H1 (cell line): ENCODE data around the gene KLHL2. TPM values are rescaled to one million over a fixed set of nuclear protein-coding genes. Genes with fewer than 3 reads are reported as not detected.

Source experiments
- CTCF ChIA-PET: fragments of 300-600 bp; sonication (Branson Sonifier 250); formaldehyde crosslinking; loops from one replicate; lab custom pipeline; 2021; ENCODE audit not compliant: partially characterized antibody; lab: Charles Lee
- POLR2A ChIA-PET: fragments of 300-600 bp; sonication (Branson Sonifier 250); formaldehyde crosslinking; loops from one replicate; lab custom pipeline; 2021; ENCODE audit warnings: inconsistent platforms; ENCODE audit not compliant: partially characterized antibody; lab: Charles Lee
- DNase-seq, 2 experiments: peaks; one replicate each; pipeline versions ENCODE4 v3.0.0 to v3.0.0-alpha.2; 2010 to 2022; ENCODE audit warnings: low spot score in 2 of 2, low read depth in 1 of 2, mixed read lengths in 1 of 2
- FAIRE-seq: peaks from 2 replicates; lab custom pipeline; 2011; peaks lifted over from hg19 to GRCh38; lab: Jason Lieb, UNC
- H2AFZ ChIP-seq: 2 replicates; pipeline ENCODE4 v1.8.1; 2012; ENCODE audit warnings: low read length, inconsistent platforms
- H2AK5ac ChIP-seq: 2 replicates; pipeline ENCODE4 v1.6.1; 2013; ENCODE audit warnings: low read depth, low read length
- H2BK120ac ChIP-seq: replicated peaks from 2 replicates; pipeline ENCODE3; 2013; ENCODE audit warnings: low read depth, low read length, inconsistent platforms
- H2BK12ac ChIP-seq: 2 replicates; pipeline ENCODE4 v1.6.1; 2013; ENCODE audit warnings: low read depth, low read length
- H2BK15ac ChIP-seq: 2 replicates; pipeline ENCODE4 v1.6.1; 2013; ENCODE audit warnings: low read length
- H2BK20ac ChIP-seq: 2 replicates; pipeline ENCODE4 v1.6.1; 2013; ENCODE audit warnings: low read length
- H2BK5ac ChIP-seq: 2 replicates; pipeline ENCODE4 v1.6.1; 2013; ENCODE audit warnings: low read depth, low read length
- H3K14ac ChIP-seq: 2 replicates; pipeline ENCODE4 v1.6.1; 2013; ENCODE audit warnings: inconsistent platforms; ENCODE audit not compliant: insufficient read length
- H3K18ac ChIP-seq: 2 replicates; pipeline ENCODE4 v1.6.1; 2013; ENCODE audit warnings: low read length; ENCODE audit errors: extremely low read depth
- H3K23ac ChIP-seq: 2 replicates; pipeline ENCODE4 v1.6.1; 2013; ENCODE audit warnings: inconsistent platforms; ENCODE audit not compliant: insufficient read length
- H3K23me2 ChIP-seq: 2 replicates; pipeline ENCODE4 v1.6.1; 2013; ENCODE audit warnings: low read depth, low read length
- H3K27ac ChIP-seq: 2 replicates; pipeline ENCODE4 v1.6.1; 2011; ENCODE audit warnings: low read depth, low read length, inconsistent platforms
- H3K27me3 ChIP-seq, 4 experiments: replicated peaks in 1 of 4; 1 replicate in 1 of 4; 2 replicates in 3 of 4; pipeline versions ENCODE4 v1.6.1 to v1.8.1; 2011 to 2013; ENCODE audit warnings: low read length in 3 of 4, mild to moderate bottlenecking in 3 of 4, inconsistent platforms in 2 of 4, mixed read lengths in 2 of 4, moderate library complexity in 1 of 4; ENCODE audit not compliant: control insufficient read depth in 3 of 4, insufficient read depth in 3 of 4; ENCODE audit errors: extremely low read depth in 1 of 4
- H3K36me3 ChIP-seq, 4 experiments: 2 replicates each; pipeline versions ENCODE4 v1.6.1 to v1.8.1; 2011 to 2013; ENCODE audit warnings: mild to moderate bottlenecking in 4 of 4, low read length in 3 of 4, moderate library complexity in 2 of 4, control low read depth in 1 of 4, inconsistent platforms in 1 of 4; ENCODE audit not compliant: insufficient read depth in 4 of 4, control insufficient read depth in 2 of 4
- H3K4ac ChIP-seq: replicated peaks from 2 replicates; pipeline ENCODE3; 2013; ENCODE audit warnings: low read length, low read depth, mixed read lengths, inconsistent platforms; ENCODE audit not compliant: insufficient read length
- H3K4me1 ChIP-seq, 4 experiments: replicated peaks in 1 of 4; 1 replicate in 1 of 4; 2 replicates in 3 of 4; pipeline versions ENCODE4 v1.6.1 to v1.8.1; 2011 to 2013; ENCODE audit warnings: low read length in 3 of 4, inconsistent platforms in 2 of 4, mixed read lengths in 1 of 4; ENCODE audit not compliant: insufficient read depth in 4 of 4, control insufficient read depth in 3 of 4
- H3K4me2 ChIP-seq, 2 experiments: 2 replicates each; pipeline versions ENCODE4 v1.6.1 to v1.8.1; 2011 to 2013; ENCODE audit warnings: low read depth in 2 of 2, low read length in 2 of 2, control low read depth in 1 of 2, inconsistent platforms in 1 of 2, mild to moderate bottlenecking in 1 of 2; ENCODE audit not compliant: insufficient read depth in 1 of 2
- H3K4me3 ChIP-seq, 4 experiments: fragments of 200-600, 300-600 bp in 1 of 4; sonication (generic), shearing (Covaris generic), sonication (Bioruptor Twin) in 1 of 4; 2 replicates each; pipeline versions ENCODE4 v1.5.1 to v1.8.1; 2011 to 2016; ENCODE audit warnings: low read length in 4 of 4, low read depth in 3 of 4, control low read depth in 2 of 4, inconsistent platforms in 2 of 4, mild to moderate bottlenecking in 2 of 4, mixed read lengths in 1 of 4, moderate library complexity in 1 of 4; ENCODE audit not compliant: insufficient read depth in 2 of 4; ENCODE audit errors: extremely low read depth in 1 of 4
- H3K56ac ChIP-seq: replicated peaks from 2 replicates; pipeline ENCODE3; 2013; ENCODE audit warnings: low read depth, mild to moderate bottlenecking, mixed read lengths, low read length, inconsistent platforms; ENCODE audit not compliant: insufficient read length
- H3K79me1 ChIP-seq: 2 replicates; pipeline ENCODE4 v1.6.1; 2013; ENCODE audit warnings: low read depth, low read length, control low read depth
- H3K79me2 ChIP-seq, 2 experiments: 2 replicates each; pipeline versions ENCODE4 v1.6.1 to v1.8.1; 2012 to 2013; ENCODE audit warnings: low read length in 2 of 2, mild to moderate bottlenecking in 2 of 2, inconsistent platforms in 1 of 2; ENCODE audit not compliant: insufficient read depth in 2 of 2, control insufficient read depth in 1 of 2
- H3K9ac ChIP-seq, 4 experiments: replicated peaks in 1 of 4; 1 replicate in 1 of 4; 2 replicates in 3 of 4; pipeline versions ENCODE4 v1.6.1 to v1.8.1; 2011 to 2013; ENCODE audit warnings: low read depth in 3 of 4, low read length in 3 of 4, control low read depth in 2 of 4, mild to moderate bottlenecking in 2 of 4, moderate library complexity in 2 of 4, inconsistent platforms in 1 of 4; ENCODE audit errors: extremely low read depth in 1 of 4
- H3K9me3 ChIP-seq, 2 experiments: 2 replicates each; pipeline versions ENCODE4 v1.6.1 to v1.8.1; 2012 to 2013; ENCODE audit warnings: mild to moderate bottlenecking in 2 of 2, moderate library complexity in 2 of 2, control low read depth in 1 of 2, inconsistent platforms in 1 of 2, low read depth in 1 of 2, low read length in 1 of 2, mixed read lengths in 1 of 2; ENCODE audit not compliant: insufficient read depth in 2 of 2
- H4K20me1 ChIP-seq, 2 experiments: replicated peaks in 1 of 2; 2 replicates each; pipeline versions ENCODE3 to v1.8.1; 2011 to 2013; ENCODE audit warnings: inconsistent platforms in 2 of 2, low read length in 2 of 2, mild to moderate bottlenecking in 1 of 2; ENCODE audit not compliant: insufficient read depth in 2 of 2, control insufficient read depth in 1 of 2
- H4K5ac ChIP-seq: 2 replicates; pipeline ENCODE4 v1.6.1; 2013; ENCODE audit warnings: low read length, low read depth, mixed read lengths, inconsistent platforms; ENCODE audit not compliant: insufficient read length
- H4K8ac ChIP-seq: 2 replicates; pipeline ENCODE4 v1.8.0; 2013; ENCODE audit warnings: mild to moderate bottlenecking, moderate library complexity, low read length, inconsistent platforms; ENCODE audit not compliant: insufficient read depth; ENCODE audit errors: extremely low read depth
- H4K91ac ChIP-seq: replicated peaks from 2 replicates; pipeline ENCODE3; 2013; ENCODE audit warnings: low read length, mixed read lengths, inconsistent platforms; ENCODE audit not compliant: insufficient read length
- SP2 ChIP-seq: IDR thresholded peaks from 2 replicates; pipeline ENCODE4 v1.6.1; 2012; ENCODE audit warnings: mild to moderate bottlenecking, low read length, inconsistent platforms
- YY1 ChIP-seq: IDR thresholded peaks from 2 replicates; pipeline ENCODE4 v1.6.1; 2011; ENCODE audit warnings: low read depth, mild to moderate bottlenecking, low read length
- WGBS, 2 experiments: shearing (Covaris generic) in 1 of 2; methylation state at CpG; one replicate each; pipeline versions ENCODE4 v1.1.6 to v1.1.7; 2013 to 2015; ENCODE audit warnings: low lambda C conversion rate in 2 of 2, mixed read lengths in 2 of 2, inconsistent platforms in 1 of 2, low coverage in 1 of 2, missing lambda C conversion rate in 1 of 2; ENCODE audit not compliant: insufficient replicate concordance in 2 of 2, insufficient coverage in 1 of 2, insufficient read length in 1 of 2; ENCODE audit errors: extremely low coverage in 1 of 2, missing lambda C conversion rate in 1 of 2; 5-methylcytosine and 5-hydroxymethylcytosine counted together
- polyA plus RNA-seq, 7 experiments: library from polyadenylated mRNA; depleted of rRNA in 3 of 7; stranded (reverse) in 5 of 7; unstranded in 2 of 7; fragments of >200 nt in 5 of 7; fragments of 200-250 nt in 2 of 7; gene quantifications; 1 replicate in 5 of 7; 2 replicates in 1 of 7; 4 replicates in 1 of 7; pipeline versions ENCODE4 v1.2.1 to v1.2.3, GENCODE V29; 2011 to 2013; ENCODE audit warnings: missing spikeins in 2 of 7, mixed read lengths in 2 of 7
- total RNA-seq: library from RNA; stranded (reverse); fragmentation: NEBNext Ultra II Directional; extraction: Animal tissue kit (Norgen Biotek cat#: 25700); gene quantifications from 2 replicates; pipeline ENCODE4 v1.2.1, GENCODE V29; 2021
- TF ChIP-seq, protein P1 (sequence below), 3 experiments: IDR thresholded peaks; 1 replicate in 2 of 3; 2 replicates in 1 of 3; pipeline versions ENCODE4 v1.5.1 to v1.6.1; 2011; ENCODE audit warnings: low read length in 3 of 3, mild to moderate bottlenecking in 3 of 3, inconsistent platforms in 2 of 3, low read depth in 1 of 3, moderate library complexity in 1 of 3; ENCODE audit not compliant: insufficient read depth in 1 of 3; ENCODE audit errors: control extremely low read depth in 1 of 3
- TF ChIP-seq, protein P2 (sequence below): IDR thresholded peaks from 2 replicates; pipeline ENCODE4 v1.6.1; 2012; ENCODE audit warnings: low read length, inconsistent platforms

The KLHL2 gene
- total and polyA plus RNA-seq, 2 of the 8 experiments (the other 6 are each of a cell fraction or from before 2014, with no cell fraction given), result 5.2 to 12.0 TPM

DNA sequence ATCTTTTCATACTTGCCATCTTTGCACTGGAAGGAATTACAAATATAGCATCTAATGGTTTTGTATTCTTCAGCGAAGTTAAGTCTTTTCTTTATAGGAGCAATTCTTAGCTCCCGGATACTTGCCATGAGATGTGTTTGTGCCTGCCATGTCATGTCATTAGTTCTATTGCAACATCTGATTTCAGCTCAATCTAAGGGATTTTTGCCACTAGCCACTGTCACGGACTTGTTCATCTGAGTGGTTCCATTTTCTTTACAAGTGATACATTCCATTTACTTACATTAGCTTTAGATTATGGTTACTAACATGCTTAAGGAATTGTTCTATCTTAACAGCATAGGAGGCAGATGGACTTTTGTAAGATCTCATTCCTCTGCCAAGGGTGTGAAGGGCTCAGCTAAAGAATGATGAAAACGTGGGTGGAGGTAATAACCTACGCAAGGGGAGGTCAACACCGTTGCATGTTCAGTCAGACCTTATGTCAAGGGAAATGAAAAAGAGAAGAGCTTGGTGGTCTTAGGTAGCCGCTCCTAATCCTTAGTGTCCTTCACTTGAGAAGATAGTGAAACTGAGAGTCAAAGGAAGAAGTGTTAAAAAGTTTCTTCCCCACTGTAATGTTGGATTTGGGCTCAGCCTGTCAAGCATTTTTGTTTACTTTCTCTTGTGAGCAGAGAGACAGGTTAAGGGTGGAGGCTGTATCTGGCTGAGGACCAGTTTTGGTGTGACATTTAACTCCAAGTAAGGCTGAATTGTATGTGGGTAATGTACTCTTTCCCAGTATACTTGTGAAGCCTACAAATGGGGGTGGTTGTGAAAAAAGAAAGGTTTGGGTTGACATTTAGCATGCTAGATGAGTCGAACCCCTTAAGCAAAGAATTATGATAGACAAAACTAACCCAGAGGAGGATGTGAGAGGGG is 3.6 kb upstream of the KLHL2 start:
- no peaks in the 10 kb centered on the region for H3K9me3 ChIP-seq
- no peaks in the 10 kb centered on the region for H4K20me1 ChIP-seq
- no peak overlapping the region for H3K4me2 ChIP-seq
- H3K18ac ChIP-seq, result no peak overlapping the region
- WGBS, 2 experiments, result 81% methylated on average over 8 of the region's 8 CpGs; no CpG with 5 or more reads in 1 of the 2 experiments
- H3K27ac ChIP-seq, result no peak overlapping the region
- H3K23ac ChIP-seq, result no peak overlapping the region
- TF ChIP-seq SP2, result no peak
- no peak for TF ChIP-seq YY1
- TF ChIP-seq, protein P1, sequence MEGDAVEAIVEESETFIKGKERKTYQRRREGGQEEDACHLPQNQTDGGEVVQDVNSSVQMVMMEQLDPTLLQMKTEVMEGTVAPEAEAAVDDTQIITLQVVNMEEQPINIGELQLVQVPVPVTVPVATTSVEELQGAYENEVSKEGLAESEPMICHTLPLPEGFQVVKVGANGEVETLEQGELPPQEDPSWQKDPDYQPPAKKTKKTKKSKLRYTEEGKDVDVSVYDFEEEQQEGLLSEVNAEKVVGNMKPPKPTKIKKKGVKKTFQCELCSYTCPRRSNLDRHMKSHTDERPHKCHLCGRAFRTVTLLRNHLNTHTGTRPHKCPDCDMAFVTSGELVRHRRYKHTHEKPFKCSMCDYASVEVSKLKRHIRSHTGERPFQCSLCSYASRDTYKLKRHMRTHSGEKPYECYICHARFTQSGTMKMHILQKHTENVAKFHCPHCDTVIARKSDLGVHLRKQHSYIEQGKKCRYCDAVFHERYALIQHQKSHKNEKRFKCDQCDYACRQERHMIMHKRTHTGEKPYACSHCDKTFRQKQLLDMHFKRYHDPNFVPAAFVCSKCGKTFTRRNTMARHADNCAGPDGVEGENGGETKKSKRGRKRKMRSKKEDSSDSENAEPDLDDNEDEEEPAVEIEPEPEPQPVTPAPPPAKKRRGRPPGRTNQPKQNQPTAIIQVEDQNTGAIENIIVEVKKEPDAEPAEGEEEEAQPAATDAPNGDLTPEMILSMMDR (IDR thresholded peaks at IDR 0.05; ENCODE audit: control extremely low read depth in 1 of 3, insufficient read depth in 1 of 3, low read depth in 1 of 3, low read length in 3 of 3), result no peak
- TF ChIP-seq, protein P2, sequence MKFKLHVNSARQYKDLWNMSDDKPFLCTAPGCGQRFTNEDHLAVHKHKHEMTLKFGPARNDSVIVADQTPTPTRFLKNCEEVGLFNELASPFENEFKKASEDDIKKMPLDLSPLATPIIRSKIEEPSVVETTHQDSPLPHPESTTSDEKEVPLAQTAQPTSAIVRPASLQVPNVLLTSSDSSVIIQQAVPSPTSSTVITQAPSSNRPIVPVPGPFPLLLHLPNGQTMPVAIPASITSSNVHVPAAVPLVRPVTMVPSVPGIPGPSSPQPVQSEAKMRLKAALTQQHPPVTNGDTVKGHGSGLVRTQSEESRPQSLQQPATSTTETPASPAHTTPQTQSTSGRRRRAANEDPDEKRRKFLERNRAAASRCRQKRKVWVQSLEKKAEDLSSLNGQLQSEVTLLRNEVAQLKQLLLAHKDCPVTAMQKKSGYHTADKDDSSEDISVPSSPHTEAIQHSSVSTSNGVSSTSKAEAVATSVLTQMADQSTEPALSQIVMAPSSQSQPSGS, result no peak
- H3K79me2 ChIP-seq, result peaks cover 0 to 10% of the 10 kb centered on the region in 2 experiments; a peak in 2 of 4 replicates
- no peak overlapping the region for H3K14ac ChIP-seq
- no peak overlapping the region for H2BK12ac ChIP-seq
- no peaks in the 10 kb centered on the region for H3K79me1 ChIP-seq
- no peak overlapping the region for H2AFZ ChIP-seq
- H3K9ac ChIP-seq, result no peak overlapping the region
- no peak overlapping the region for H4K91ac ChIP-seq
- H3K36me3 ChIP-seq, result no peaks in the 10 kb centered on the region
- H2BK15ac ChIP-seq, result no peak overlapping the region
- no peak for FAIRE-seq
- DNase-seq, result no peak
- no peak overlapping the region for H3K56ac ChIP-seq
- no peak overlapping the region for H2BK20ac ChIP-seq
- no peak overlapping the region for H2BK5ac ChIP-seq
- H3K4me3 ChIP-seq, result no peak overlapping the region
- H3K27me3 ChIP-seq, result peaks cover 0 to 4% (median 2%) of the 10 kb centered on the region in 4 experiments; a peak in 3 of 7 replicates
- no peak overlapping the region for H2AK5ac ChIP-seq
- H3K4ac ChIP-seq, result no peak overlapping the region
- POLR2A ChIA-PET, result no interaction called here
- H4K5ac ChIP-seq, result no peak overlapping the region
- peaks cover 4 to 10% (median 5%) of the 10 kb centered on the region in 4 experiments; a peak in 6 of 7 replicates for H3K4me1 ChIP-seq
- H3K23me2 ChIP-seq, result peaks cover 11% of the 10 kb centered on the region
- no peak overlapping the region for H2BK120ac ChIP-seq
- H4K8ac ChIP-seq, result no peak overlapping the region
- CTCF ChIA-PET, result interaction anchor here (1.2 to 1.3 kb wide), 2 partner anchors 19 to 91 kb away, joined by 3 to 4 read pairs; partner anchors contain the start of gene TMEM192
